Stimulated activated CD8-positive, alpha-beta memory T cell treated with anti-CD3 and anti-CD28 coated beads, Interleukin-7, amount 100 ng/mL, for 1 hour (primary cell): ENCODE data around the gene MOB3A.

ENCODE experiments used
- DNase-seq, 2 donors: peaks; one replicate each; pipeline ENCODE4 v3.0.0-alpha.2; 2020; ENCODE audit warnings: low read depth in 2 of 2

Gene MOB3A

GRCh38 chr19:2081873-2082810, 14.0 kb downstream of the MOB3A start:
- DNase-seq, result peak in 1 of 2 donors; percentile 32

DNA sequence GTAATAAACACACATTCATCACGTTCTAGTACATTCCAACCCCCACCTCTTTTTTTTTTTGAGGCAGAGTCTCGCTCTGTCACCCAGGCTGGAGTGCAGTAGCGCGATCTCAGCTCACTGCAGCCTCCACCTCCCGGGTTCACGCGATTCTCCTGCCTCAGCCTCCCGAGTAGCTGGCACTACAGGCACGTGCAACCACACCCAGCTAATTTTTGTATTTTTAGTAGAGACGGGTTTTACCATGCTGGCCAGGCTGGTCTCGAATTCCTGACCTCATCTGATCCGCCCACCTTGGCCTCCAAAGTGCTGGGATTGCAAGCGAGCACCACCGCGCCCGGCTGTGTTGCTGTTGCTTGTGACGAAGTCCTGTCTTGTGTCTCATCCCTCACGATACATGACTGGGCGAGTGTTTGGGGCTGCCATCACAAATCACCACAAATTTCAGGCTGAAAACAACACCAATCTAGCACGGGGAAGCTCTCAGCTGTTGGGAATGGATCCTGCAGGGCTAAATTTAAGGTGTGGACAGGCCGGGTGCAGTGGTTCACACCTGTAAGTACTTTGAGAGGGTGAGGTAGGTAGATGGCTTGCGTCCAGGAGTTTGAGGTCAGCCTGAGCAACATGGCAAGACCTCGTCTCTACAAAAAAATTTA, 15.7 kb downstream of the MOB3A start:
- no peak for DNase-seq

DNA sequence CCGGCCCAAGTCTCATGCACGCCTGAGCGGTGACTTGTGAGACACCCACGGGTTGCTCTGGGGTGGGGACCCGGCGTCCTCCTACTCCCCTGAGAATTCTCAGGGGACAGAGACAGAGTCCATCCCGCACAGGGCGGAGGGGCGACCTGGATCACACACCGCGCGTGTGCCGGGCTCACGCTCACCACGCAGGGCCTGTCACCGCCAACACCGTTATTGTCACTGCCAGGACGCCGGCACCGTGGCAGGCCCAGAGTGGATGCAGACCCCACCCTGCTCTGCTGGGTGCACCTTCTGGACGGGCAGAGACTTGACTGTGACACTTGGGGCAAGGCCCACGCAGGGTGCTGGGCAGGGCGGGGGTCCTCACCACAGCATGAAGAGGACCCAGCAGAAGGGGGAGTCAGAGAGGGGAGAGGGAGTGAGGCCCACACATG, 16.2 kb downstream of the MOB3A start:
- DNase-seq, result no peak

DNA sequence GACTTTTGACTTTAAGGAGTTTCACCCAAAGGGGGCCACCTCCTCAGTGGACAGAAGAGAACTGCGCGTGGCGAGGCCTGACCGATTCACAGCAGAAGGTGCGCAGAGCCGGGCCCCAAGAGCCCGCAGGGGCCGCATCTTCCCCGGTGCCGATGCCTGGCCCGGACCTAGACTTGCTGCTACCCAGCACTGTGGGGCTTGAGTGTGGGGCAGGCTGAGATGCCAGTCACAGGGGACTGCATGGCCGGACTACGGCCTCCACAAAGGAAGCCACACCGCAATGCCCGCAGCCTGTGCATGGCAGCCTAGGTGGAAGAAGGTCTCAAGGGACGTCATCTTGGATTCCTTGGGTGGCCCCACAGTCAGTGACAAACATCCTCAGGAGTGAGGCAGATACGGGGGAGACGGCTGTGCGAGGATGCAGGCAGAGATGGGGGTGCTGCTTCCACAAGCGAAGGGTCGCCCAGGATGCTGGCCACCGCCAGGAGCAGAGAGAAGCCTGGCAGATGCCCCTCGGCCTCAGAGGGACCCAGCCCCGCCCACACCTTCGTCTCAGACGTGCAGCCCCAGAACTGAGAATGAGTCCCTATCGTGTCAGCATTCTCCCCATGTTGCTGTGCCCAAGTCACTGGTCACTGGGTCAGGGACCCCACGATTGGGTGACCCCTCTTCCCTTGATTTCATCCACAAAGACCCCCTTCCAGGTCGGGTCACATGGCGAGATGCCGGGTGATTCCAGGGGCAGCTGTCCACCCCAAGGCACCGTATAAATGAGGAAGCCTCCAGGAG, 16.9 kb downstream of the MOB3A start:
- no peak for DNase-seq

DNA sequence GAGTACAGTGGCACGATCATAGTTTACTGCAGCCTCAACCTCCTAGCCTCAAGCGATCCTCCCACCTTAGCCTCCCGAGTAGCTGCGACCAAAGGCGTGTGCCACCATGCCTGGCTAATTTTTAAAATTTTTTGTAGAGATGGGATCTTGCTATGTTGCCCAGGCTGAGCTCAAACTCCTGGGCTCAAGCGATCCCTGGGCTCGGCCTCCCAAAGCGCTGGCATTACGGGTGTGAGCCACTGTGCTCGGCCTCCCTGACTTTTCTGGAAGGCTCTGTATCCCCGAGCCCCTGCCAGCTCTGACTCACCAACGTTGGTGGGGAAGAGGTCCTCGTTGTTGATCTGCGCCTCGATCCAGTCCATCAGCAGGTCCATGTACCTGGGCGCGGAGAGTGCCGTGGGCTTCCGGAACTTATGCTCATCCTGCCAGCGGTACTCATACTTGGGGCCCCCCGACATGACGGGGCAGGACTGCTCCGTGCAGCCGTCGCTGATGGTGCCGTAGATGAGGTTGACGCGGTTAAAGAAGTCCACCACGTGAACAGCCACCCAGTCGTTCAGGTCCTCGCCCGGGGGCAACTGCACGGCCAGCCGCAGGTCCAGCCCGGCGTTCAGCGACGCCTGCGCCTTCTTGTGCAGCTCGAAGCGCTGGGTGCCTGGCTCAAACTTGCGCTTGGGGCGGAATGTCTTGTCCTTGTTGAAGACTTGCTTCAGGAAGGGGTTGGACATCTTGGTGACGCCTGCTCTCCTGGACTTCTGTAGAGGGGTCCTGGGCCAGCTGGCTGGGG, 18.1 kb downstream of the MOB3A start:
- DNase-seq, result no peak

DNA sequence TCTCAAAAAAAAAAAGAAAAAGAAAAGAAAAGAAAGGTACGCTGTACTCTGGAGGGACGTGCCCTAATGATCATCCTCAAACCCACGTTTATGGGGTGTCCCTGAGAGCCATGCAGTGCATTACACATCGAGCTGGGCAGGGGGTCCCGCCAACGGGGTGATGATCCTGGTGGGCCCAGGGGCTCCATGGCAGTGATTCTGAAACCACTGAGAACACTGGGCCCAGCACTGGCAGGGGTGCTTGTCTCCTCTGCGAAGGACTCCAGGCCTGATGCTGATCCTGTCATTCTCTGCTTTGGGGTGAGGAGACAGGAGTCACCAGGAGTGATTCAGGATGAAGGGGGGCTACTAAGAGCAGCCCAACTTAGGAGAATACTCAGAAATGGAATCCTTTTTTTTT, 18.7 kb downstream of the MOB3A start:
- no peak for DNase-seq

- DNase-seq, result no peak
These were observed 19.6 kb downstream of the MOB3A start for GRCh38 chr19:2076526-2076944.

- no peak for DNase-seq
These were observed 23.2 kb downstream of the MOB3A start for GRCh38 chr19:2072757-2073551.

DNA sequence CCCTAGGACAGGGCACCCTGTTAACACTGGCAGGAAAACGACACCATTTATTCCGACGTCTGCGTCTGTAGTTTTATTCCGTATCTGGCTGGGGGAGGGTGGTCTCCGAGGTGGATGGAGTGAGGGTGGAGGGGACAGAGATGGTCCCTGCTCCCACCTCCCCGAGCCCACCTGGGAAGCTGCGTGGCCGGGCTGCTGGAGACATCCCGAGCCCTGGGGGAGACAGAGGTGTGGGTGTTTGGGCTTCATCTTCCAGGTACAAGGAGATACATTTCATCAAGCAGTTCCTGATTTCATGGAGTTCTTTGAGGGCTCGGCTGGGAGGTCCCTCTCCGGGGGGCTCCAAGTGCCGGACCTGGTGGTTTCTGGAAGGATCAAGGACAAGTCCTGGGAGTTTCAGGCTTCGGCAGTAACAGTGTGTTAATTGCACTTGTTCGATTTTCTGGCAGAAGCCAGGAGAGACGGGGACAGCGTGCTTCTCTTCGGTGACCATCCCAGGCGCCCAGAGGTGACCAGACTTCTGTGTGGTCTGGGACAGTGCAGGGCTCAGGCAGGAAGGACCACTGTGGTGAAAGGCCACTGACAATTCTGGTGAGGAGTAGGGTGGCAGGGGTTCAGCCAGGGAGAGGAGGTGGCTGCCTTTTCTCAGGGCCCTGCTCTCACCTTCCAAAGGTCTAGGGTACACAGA, 25.0 kb downstream of the MOB3A start:
- no peak for DNase-seq

DNA sequence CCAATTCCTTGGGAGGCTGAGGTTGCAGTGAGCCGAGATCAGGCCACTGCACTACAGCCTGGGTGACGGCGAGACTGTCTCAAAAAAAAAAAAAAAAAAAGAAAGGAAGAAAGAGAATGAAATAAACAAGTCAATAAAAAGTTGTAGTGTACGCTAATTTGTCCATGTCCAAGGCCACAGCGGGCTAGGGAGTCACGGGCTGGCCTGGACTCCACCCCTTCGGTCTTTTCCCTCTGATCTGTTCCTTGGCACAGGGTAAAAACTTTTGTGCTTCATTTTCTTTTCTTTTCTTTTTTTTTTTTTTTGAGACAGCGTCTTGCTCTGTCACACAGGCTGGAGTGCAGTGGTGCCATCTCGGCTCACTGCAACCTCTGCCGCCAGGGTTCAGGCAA, 25.7 kb downstream of the MOB3A start:
- no peak for DNase-seq

GRCh38 chr19:2064788-2065524, 31.2 kb downstream of the MOB3A start:
- DNase-seq, result no peak

DNA sequence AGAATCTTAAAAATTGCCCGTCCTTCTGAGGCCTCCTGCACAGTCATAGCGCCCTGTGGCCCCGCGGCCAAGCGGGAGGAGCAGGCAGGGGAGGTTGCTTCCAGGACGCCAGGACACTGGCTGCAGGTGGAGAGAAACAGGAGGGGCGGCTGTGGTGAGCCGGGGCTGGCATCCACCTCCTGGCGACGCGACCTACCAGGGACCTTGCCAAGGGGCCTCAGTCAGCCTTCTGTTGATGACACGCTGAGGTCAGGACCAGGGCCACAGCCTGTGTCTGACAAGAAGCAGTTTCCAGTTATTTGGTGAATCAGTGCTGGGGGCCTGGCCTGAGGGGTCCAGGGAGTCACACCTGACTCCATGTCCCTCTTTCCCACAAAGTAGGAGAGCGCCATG, 31.7 kb downstream of the MOB3A start:
- DNase-seq, result no peak

- DNase-seq, result no peak
These were observed 32.3 kb downstream of the MOB3A start for GRCh38 chr19:2063824-2064223.

- DNase-seq, result no peak
These were observed 33.4 kb downstream of the MOB3A start for GRCh38 chr19:2062770-2063169.

DNA sequence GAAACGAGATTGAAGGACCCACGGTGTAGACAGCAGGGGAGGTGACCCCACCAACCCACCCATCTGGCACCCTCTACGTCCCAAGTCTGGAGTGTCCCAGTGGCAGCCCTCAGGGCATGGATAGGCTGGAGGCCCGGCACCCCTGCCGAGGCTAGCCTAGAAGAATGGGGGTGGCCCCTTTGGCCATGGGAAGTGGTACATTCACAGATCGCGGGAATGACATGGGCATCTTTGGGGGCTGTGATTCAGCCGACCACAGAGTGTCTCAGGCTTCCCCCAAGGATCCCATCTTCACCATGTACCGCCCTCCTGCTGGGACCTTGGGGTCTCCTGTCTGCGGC, 33.8 kb downstream of the MOB3A start:
- DNase-seq, result no peak

DNA sequence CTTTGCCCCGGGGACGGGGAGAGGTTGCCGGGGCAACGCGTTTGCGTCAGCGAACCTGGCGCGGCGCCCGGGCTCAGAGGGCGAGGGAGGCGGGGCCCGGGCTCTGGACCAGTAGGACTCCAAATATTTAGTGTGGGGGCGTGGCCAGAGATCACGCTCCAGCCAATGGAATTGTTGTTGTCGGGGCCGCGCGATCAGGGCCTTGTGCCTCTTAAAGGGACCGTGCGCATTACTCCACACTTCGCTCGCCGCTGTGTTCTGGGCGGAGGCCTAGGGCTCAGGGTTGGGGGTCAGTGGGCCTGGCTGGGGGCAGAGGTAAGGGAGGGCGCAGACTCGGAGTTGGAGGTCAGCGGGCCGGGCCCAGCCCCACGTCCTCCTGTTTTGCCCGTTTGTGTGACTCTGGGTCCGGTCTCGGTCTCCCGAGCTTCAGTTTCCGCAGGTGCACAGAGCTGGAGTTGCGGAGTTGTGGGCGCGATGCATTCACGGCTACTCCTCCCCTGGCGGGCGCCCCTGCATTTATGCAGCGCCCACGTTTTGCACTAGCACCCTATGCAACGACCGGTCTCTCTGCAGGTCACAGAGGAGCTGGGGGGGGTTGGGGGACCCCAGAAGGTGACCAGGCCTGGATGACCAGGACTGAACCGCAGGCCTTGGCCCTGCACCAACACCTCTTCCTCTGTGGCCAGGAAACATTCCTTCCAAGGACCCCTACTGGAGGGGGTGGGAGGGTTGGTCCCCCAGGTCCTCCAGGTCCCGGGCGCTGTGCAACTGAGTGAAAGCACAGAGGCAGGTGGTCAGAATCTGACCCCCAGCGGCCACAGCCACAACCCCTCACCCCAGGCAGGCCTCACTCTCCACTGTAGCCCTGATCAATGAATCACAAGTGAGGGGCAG, 34.4 kb downstream of the MOB3A start:
- DNase-seq, result peak; percentile 98 to 100

DNA sequence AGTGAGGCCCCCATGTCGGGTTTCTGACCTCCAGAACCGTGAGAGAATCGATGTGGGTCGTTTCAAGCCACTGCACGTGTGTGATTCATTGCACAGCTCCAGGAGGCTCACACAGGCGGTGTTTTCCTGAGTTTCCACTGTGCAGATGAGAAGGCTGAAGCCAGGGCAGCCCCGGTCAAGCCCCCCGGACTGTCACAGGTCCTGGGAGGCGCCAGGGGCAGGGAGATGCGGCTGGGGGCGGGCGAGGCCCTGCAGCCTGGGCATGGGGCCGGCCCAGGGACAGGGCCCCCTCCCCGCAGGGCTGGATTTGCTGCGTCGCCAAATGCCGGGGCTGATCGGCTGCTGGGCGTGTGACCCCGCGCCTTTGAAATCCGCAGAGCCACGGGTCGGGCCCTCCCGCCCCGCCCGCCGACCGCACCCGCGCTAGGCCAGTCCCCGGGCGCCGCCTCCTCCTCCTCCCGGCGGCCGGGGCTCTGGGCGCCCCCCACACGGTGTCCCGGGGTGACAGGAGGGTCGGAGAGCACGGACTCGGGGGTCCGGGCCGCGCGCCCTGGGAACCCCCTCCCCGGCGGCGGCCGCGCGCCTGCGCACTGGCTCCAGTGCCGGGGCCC, 35.1 kb downstream of the MOB3A start:
- DNase-seq, result no peak
